GM18873 (cell line): ENCODE measurements around the gene NUP93.

Experiments
- ATAC-seq: cut with Tn5 transposase; IDR thresholded peaks from one replicate; pipeline ENCODE4 v1.9.1; 2021; ENCODE audit warnings: mild to moderate bottlenecking, moderate library complexity, moderate number of reproducible peaks; ENCODE audit not compliant: unreplicated experiment, low FRiP score

Gene NUP93

DNA sequence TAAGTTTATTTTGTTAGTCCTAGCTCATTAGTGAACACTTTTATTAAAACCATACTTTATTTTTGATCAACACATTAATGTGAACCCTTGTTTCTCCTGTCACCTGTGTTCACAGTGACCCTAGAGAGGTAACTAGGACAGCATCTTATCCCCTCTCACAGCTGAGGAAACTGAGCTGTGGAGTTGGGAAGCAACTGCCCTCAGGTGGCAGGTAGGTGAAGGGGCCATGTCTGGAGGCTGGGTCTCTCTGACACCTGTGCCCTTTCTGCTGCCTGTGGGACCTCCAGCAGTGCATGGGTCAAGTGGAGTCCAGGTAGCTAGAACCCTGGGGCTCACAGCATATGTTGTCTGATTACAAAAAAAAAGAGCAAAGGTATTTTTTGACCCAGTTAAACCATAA, 112.2 kb downstream of the NUP93 start:
- ATAC-seq, result no peak

DNA sequence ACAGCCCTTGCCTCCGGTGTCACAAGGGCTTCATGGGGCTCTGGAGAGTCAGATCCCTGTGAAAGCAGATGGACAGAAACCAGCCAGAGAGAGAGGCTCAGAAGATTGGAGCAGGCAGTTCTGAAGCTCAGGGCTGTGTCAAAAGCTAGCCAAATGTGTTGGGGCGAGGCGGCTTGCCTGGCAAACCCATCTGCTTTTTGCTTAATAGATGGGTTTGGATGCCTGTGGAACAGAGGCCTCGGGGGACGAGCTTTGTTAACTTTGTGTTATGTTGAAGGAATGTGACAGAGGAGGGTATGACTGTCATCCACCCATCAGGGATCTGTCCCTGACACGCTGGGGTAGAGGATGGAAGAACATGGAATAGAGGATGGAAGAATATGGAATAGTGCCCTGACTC, 114.1 kb downstream of the NUP93 start:
- no peak for ATAC-seq

DNA sequence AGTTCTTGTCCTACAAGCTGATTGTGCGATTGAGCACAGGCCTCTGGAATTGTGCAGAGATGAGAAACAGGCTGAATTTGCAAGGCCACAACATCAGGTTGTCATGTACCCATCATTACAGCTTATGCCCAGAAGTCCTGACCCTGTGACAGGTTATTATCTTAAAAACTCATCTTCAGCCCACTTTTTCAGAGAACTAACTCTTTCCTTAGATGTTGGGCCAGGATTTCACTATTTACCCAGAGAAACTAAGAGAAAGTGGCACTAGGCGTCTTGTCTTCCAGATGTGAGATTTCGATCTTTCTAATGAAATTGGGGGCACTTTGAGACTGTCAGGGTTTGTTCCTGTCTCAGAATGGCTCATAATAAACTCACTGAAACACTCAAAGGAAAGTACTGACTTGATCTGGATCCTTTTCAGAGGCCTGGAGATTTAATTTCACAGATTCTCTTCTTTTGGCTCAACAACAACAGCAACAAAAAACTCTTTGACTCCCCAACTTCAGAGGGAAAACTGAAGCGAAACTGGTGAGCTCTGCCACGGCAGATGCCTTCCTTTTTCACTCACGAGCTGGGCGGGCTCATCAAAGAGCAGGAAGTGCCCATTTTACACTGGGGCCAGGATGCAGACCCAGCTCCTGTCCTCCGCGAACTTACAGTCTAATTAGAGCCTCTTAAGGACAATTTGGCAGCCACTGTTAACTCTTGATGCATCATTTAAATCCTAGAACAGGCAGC, 117.4 kb downstream of the NUP93 start:
- no peak for ATAC-seq

DNA sequence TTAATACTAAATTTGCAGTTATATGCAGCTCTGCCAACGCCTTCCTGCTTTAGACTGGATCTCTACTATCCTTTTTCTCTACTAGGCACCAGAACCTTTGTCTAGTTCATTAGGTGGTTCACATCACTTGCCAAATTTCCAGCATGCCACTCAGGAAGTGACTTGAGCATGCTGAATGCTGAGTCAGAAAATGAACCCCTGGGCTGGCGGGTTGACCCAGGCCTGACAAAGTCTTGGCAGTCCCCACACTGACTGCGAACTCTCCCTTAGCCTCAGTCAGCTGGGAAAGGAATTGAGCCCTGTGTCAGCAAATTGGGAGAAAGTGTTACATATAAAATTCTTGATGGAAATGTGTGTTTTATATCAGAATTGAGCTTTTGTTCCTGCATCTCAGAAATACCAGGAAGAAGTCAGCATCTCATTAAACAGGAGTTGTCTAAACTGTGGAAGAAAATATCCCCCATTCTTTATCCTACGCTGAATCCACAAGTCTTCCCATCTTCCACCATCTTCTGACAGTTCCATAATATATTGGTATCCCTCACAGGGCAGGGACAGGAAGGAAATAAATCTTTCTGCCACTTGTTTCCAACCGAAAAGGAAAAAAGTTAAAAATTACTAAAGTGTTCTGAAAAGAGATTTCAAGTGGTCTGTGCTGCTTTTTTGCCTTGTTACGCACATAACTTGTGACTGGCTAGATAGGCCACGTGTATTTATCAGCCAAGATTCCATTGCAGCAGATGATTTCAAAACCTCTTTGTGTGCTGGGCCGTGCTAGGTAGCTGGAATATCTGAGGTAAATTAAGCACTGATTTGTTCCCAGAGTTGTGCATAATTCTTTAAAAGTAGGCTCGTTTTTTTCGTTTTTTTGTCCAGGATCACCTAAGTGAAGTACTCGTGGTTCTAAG, 118.4 kb downstream of the NUP93 start:
- ATAC-seq, result no peak

DNA sequence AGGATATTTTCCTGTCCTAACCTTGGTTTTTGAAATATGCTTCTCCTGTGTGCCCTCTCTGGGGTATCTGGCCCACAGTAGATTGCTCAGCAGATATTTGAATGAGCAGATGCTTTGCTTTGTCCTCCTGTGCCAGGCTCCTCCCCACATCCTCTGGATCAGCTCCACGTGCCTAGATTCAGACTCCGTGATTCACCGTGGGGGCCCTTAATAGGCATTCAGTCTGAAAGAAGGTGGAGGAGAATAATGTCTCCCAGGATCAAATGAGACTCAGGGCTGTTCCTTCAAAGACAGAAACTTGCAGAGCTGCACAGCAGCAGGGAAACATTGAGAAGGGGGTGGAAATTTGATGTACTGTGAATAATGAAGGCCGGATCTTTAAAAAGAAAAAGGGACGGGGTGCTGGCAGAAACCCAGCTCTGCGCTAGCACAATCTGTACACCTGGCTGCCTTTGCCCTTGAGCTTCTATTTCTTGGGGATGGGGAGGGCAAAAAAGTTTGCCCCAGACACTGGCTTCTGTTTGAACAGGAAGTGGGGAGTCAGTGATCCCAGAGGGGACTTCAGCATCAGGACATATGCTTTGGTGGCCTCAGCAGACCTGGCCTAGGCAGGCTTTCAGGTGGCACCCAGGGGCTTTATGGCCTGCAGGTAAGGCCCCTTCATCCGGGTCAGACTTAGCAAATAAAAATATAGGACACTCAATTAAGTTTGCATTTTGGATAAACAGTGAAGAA, 119.2 kb downstream of the NUP93 start:
- no peak for ATAC-seq

DNA sequence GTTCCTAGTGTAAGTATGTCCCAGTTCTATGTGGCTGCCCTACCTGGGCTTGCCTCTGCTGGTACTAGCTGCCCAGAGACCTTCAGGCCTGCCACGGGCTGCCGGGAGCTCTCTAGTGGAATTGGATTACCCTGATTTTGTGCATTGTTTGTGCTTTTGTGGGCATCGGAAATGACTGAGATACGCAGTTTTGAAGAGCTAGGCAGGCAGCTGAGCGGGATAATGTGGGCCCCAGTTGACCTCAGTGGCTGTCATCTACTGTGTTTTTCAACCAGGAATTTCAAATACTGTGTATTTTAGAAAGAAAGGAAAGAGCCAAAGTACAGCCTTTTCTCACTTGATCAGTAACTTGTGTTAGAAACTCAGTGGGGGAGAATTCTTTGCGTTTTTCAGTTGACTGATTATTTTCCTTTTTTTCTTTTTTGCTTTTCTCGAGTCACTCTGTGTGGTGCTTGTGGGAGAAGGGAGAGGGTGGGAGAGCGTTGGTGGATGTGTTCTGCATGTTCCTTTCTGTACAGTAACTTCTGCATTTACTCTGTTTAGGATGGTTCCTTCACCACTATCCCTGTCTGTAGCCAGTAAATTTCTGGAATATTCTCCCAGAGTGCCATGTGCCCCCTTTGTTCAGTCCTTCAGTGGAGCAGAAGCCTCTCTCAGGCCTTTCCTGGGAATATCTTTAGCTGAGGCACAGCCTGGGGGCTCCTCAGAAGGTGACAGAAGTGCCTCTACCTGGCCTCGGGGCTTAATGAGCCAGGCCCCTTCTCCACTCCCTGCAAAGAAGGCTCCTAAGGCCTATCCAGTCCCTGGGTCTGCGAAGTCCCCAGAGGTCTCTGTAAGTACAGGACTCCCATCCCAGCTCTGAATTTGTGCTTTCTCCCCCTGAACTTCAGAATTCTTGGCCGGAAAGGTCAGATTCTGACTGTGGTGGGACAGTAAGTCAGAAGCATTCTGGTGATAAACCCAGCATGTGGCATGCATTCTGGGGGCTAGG, 120.1 kb downstream of the NUP93 start:
- ATAC-seq, result no peak

DNA sequence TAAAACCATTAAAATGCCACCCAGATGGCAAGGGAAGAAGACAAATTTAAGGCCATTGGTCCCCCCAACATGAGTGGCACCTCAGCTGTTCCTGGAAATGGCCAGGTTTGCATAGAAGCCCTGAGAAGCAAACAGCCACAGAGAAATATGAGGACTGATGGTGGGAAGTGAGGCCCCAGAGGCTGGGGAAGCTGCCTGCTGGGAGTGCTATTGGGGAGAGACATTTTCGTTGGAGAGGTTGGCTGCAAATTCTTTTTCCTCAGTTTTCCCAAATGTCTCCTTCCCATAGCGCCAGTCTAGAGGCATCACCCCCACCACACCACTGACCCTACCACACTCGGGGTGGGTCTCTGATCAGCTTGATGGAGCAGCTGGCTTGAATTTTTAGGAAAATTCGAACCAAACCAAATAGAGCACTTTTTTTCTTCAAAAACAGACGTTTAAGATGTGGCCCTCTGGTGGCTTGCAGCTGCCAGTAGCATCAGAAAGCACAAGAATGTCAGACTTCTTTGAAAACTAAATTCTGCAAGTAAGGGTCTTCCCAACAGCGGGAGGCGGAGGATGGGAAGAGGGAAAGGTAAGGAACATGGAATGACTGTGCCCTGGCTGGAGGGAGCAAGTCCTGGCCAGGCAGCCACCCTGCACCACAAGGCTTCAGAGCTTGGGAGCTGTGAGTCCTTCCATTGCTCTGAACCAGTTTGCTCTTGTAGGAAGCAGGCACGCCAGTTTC, 121.9 kb downstream of the NUP93 start:
- ATAC-seq, result no peak

DNA sequence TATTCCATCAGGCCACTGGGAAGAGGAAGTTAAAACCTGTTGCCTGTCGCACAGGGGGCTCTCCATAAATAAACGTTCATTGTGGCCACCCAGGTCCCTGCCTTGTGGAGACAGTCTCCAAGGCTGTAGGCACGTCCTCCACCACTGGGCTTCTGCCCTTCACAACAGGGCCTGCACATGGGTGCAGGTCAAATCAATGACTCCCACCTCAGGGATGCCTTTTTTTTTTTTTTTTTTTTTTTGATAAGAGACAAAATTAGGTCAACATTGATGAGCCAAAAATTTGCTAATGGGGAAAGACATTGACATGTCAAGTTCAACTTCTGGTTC, 122.4 kb downstream of the NUP93 start:
- no peak for ATAC-seq

DNA sequence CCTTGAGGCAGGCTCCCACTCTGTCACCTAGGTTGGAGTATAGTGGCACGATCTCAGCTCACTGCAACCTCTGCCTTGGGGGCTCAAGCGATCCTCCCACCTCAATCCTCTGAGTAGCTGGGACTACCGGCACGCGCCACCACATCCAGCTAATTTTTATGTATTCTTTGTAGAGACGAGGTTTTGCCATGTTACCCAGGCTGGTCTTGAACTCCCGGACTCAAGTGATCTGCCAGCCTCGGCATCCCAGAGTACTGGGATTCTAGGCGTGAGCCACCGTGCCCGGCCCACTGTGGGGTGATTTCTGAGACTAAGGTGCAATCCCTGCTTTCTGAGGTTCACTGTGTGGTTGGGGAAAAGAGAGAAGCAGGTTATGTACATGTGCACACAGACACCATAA, 123.0 kb downstream of the NUP93 start:
- no peak for ATAC-seq

DNA sequence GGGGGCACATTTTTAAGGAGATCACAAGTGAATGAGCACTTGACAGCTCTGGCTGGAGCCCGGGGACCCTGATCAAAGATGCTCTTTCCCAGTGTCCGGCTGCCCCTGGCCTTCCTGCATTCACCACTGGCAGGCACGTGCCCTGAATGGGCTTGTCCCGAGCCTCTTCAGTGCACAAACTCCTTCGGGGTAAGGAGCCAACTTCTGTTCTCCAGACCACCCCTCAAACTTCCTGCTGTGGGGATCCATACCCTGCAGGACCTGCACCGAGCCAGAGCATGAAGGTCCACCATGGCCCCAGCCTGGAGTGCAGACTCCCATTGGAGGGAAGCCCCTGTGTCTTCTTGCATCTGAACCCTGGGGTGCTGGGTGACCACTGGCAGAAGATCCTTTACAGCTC, 125.3 kb downstream of the NUP93 start:
- no peak for ATAC-seq

DNA sequence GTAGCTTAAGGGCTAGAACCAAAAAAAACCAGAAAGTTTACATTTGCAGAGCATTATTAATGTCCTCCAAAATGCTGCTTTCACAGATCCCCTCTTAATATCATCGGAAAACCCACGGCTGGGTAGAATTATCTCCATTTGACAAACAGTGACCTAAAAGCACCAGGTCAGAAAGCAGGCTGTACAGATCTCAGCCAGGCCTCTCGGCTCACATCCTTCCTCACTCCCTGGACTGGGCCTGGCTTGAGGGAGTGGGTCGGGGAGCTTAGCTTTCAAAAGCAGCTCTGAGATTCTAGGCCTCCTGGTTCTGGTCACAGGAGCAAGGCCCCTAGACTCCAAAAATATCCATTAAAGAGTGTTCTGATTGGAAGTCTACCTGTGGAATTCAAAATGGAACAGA, 126.0 kb downstream of the NUP93 start:
- no peak for ATAC-seq

DNA sequence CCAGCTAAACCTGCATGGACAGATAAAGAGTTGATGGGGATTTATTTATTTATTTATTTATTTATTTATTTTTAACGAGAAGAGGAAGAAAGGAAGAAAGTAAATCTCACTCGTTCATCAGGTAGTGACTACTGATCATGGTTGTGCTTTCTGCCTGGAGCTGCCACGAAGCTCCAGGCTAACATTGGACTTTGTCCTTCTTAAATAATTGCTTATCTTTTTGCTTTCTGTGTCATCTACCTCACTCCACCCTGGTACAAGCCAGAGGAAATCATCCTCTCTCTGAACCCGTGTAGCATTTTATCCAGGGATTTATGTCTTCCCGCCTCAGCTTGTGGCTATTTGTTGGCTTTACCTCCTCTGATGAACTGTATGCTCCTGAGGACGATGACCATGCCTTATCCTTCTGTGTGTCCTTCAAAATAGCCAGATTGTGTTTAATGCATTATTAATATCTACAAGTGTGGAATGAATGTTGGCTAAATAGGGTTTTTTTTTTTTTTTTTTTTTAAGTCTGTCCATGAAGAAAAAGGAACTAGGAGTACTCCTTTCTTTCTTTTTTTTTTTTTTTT, 127.0 kb downstream of the NUP93 start:
- ATAC-seq, result no peak

DNA sequence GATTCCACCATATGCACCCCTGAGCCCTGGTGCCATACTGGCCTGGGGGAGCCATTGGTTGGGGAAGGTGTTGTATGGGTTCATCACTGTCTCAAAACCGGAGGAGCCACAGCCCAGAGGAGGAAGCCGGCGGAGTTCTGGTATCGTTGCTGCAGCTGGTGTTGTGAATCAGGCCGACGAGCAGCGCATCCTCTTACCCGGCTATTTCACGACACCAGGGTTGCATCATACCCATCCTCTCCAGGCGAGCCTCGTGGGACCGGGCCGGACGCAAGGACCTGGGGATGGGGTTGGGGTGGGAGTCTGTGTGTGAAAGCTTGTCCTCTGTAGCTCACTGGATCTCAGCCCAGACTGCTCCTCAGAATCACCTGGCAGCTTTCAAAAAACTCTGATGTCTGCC, 128.4 kb downstream of the NUP93 start:
- ATAC-seq, result no peak

DNA sequence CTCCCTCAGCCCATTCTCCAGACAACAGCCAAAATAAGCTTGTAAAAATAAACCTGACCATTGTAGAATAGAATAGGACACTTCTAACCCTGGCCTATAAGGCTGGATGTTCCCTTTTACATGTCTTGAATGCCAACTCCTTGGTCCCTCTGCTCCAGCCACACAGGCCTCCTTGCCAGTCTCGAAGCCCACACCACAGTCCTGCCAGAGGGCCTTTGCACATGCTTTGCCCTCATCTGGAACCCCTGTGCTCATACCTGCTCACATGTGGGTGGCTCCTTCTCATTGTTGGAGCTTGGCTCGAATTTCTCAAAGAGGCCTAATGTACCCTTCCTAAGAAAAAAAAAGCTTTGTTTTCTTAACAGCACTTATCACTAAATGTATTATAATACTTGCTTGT, 129.7 kb downstream of the NUP93 start:
- no peak for ATAC-seq

DNA sequence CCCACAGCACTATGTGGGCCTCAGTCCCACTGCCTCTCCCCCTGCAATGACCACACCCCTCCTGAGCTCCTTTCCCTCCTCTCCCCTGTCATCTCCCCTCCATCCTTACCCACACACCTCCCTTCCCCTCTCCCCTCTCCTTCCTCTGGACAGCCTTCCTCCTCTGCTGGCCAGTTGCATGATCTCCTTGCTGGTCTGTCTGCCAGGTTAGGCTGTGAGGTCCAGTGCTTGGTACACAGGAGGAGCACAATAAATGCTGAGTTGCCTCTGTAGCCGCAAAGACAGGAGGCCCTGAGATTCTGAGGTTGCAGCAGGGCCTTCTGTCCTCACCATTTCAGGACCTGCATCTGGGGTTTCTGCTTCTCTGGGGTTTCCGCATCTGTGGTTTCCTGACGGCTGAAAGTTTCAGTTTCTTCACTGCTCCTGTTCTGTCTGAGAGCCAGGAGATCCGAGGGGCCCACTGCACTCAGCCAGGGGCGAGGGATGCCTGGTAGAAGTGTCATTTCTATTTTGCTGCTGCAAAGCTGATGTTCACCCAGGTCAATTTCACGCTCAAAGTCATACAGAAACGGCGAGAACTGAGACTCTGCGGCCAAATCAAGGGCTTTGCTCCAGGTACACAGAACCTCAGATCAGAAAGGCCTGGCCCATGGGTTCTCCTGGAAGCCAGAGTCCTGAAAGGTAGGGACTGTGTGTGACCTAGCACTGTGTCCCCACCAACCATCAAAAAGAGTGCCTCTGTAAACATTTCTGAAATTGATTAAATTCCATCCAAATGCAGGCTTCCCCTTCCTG, 130.5 kb downstream of the NUP93 start:
- peak; percentile 64 for ATAC-seq

DNA sequence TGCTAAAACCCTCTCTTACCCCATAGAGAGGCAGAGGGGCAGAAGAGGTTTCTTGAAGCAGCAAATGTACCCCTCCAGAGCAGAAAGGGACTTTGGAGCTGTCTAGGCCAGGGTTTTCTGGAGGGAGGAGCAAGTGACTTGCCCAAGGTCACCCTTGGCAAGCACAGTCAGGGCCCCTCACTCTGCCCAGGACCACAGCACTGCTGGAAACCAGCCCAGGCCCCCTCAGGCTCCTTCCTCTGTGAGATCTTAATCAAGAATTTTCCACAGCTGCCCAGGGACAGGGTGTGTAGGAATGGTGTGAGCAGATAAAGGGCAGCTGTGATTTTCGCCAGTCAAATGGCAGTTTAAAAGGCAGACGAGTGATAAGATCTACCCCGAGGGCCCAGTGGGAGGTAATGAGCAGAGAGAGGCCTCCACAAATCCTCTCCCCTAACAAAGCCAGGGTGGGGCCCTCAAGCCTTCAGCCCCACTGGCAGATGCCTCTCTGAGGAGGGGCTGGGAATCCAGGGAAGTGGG, 131.2 kb downstream of the NUP93 start:
- no peak for ATAC-seq

DNA sequence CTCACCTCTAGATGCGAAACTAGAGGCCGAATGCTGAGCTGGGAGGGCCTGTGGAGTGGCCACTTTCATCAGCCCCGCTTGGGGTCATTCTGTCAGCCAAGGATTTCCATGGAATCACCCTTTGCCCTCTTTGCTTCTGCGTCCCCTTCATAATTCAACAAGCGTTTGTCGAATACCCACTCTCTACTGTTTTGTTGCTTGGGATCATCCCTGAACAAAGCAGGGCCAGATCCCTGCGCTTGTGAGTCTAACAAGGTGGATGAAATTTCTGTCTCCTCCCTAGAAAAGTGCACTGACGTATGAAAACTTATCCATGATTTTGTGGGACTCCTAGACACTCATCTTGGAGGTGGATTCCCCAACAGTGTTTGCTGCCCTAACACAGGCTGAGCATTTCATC, 131.8 kb downstream of the NUP93 start:
- no peak for ATAC-seq

DNA sequence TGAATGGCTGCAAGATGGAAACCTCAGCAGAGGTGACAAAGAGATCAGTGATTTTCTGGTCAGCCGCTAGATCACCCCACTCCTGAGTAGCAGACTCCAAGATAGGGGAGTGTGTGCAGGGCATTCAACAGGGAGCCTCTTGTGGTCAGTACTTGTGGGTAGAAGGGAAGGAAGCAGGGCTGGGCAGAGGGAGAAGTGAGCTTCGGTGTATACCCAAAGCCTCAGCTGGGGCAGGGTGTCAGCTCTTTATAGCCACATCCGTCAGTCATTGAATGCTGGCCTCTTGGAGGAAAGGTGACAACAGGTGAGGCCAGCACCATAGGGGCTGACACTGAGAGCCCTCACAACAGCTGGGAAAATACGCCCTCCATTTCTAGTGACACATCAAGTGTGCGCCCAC, 132.8 kb downstream of the NUP93 start:
- ATAC-seq, result no peak
